GM12891 (cell line): ENCODE results near the gene COPG1.

ENCODE experiments used
- DNase-seq: peaks from one replicate; pipeline ENCODE4 v3.0.0; 2011; ENCODE audit warnings: low spot score; ENCODE audit not compliant: insufficient read length
- FAIRE-seq: peaks from 2 replicates; lab custom pipeline; 2011; peaks lifted over from hg19 to GRCh38; lab: Jason Lieb, UNC
- PAX5 ChIP-seq: IDR thresholded peaks from 2 replicates; pipeline ENCODE4 v1.6.1; 2011; ENCODE audit warnings: low read length, moderate library complexity, mild to moderate bottlenecking; ENCODE audit not compliant: insufficient read depth, severe bottlenecking
- POLR2A ChIP-seq: IDR thresholded peaks from 2 replicates; pipeline ENCODE4 v1.6.1; 2011; ENCODE audit warnings: low read depth, low read length, control low read depth
- POLR2AphosphoS5 ChIP-seq: IDR thresholded peaks from 2 replicates; pipeline ENCODE4 v1.6.1; 2011; ENCODE audit warnings: low read depth, low read length, control low read depth
- POU2F2 ChIP-seq: IDR thresholded peaks from 2 replicates; pipeline ENCODE4 v1.6.1; 2011; ENCODE audit warnings: low read depth, mild to moderate bottlenecking, control low read depth, low read length, moderate library complexity
- SPI1 ChIP-seq: IDR thresholded peaks from 2 replicates; pipeline ENCODE4 v1.6.1; 2011; ENCODE audit warnings: low read depth, low read length, control low read depth
- TAF1 ChIP-seq: IDR thresholded peaks from 2 replicates; pipeline ENCODE4 v1.6.1; 2011; ENCODE audit warnings: low read depth, low read length, control low read depth

COPG1 gene

DNA sequence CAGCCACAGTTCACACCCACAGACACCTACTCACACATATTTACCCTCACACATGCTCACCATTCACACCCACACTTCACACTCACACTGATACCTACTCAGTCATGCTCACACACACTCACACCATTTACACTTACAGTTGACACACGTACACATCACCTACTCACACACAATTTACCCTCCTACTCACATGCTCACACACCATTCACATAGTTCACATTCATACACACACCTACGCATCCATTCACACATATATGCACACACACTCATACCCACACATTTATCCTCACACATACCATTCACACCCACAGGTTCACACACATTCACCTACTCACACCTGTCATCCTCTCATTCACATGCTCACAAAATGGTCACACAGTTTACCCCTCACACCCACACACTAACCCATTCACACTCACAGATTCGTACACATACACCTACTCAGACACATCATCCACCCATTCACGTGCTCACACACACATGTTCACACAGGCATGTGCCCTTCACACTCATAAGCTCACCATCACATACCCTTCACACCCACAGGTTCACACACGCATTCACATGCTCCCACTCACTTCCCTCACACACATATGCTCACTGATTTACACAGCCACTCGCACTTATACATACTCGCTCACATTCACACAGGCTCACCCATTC lies 71.5 kb downstream of the COPG1 start:
- FAIRE-seq, result no peak
- no peak for DNase-seq
- no peak for TF ChIP-seq POLR2A
- TF ChIP-seq PAX5, result no peak
- TF ChIP-seq SPI1, result no peak
- TF ChIP-seq TAF1, result no peak
- TF ChIP-seq POU2F2, result no peak
- TF ChIP-seq POLR2AphosphoS5, result no peak

DNA sequence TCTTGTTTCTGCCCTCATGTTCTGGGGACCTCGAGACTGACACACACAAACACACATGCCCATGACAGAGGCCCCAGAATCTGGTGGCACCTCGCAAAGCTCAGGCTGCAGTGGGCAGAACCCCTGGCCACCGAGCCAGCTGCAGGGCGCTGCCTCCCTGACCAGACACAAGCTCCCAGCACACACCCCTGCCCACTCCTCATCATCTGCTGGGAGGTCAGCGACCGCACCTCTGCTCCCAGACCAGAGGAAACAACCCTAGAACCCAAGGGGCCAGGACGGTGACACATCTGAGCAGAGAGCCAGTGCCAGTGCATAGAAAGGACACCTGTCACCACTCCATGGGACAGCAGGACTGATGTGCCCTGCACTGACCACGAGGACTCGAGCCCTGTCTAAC lies 72.5 kb downstream of the COPG1 start:
- DNase-seq (no peak), FAIRE-seq (no peak)
- TF ChIP-seq TAF1 (no peak), PAX5 (no peak), POU2F2 (no peak), POLR2A (no peak), POLR2AphosphoS5 (no peak), SPI1 (no peak)

DNA sequence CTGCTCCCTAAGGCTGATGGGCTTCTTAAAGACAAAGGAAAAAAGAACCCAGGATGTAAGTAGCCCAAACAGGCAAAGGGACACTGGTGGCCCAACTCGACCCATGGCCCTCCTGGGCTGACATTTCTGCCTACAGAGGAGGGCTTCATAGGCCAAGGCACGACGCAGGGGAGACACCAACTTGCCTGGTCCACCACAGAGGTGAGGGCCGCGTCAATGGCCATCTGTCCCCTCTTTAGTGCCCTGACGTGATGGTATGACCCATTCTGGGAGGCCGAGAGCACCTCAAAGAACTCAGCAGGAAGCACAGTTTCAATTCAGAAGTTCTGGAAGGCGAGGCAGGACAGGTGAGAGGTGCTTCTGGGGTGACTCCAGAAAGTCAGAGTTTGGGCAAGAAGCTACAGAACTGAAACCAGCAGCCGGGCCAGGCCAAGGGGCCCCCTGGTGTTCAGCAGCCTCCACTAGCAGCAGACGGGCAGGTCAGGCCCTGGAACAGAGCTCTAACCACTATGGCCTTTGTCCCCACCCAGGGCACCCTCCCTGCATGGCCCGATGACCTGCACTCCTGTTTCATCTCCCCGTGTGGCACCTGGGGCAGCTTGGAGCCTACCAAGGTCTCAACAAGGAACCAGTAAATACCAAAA lies 74.4 kb downstream of the COPG1 start:
- FAIRE-seq, result peak; percentile 50
- peak; percentile 77 for DNase-seq
- no peak for TF ChIP-seq PAX5
- TF ChIP-seq SPI1, result 0 out of 2 replicates have a peak, but pooled peaks have one; percentile 25

DNA sequence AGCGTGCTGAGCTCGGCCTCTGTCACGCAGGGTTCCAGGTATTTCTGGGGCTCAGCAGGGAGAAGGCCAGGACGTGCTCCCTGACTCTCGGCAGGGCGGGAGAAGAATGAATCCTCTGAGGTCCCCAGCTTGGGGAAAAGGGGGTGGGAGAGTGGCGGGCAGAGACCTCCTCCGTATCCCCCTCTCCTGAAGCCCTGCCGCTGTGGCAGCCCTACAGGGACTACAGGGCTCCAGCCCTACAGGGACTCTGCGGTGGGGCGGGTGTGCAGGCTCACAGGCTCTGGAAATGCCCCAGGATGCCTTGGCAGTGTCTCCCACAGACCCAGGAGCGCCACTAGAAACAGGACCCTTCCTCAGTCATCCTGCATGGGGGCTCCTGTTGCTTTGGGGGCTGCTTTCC lies 75.4 kb downstream of the COPG1 start:
- TF ChIP-seq SPI1, result no peak
- TF ChIP-seq PAX5, result no peak
- no peak for TF ChIP-seq POU2F2
- no peak for TF ChIP-seq POLR2A
- no peak for TF ChIP-seq POLR2AphosphoS5
- TF ChIP-seq TAF1, result no peak
- no peak for DNase-seq
- no peak for FAIRE-seq

DNA sequence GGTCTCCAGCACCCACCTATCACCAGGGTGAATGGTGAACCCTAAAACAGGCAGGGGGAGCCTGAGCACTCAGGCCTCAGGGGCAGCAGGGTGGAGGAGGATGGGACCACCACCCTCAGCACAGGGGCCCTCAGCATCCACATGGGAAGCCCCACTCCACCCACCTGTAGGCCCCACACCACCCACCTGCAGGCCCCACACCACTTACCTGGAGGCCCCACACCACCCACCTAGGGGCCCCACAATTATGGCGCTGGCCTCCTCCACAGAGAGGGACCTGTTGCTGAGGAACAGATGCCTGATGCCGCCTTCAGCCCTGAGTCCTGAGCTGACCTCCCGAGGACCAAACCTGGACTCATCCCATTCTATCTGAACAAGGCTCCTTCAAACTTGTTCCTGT lies 76.0 kb downstream of the COPG1 start:
- FAIRE-seq, result no peak

DNA sequence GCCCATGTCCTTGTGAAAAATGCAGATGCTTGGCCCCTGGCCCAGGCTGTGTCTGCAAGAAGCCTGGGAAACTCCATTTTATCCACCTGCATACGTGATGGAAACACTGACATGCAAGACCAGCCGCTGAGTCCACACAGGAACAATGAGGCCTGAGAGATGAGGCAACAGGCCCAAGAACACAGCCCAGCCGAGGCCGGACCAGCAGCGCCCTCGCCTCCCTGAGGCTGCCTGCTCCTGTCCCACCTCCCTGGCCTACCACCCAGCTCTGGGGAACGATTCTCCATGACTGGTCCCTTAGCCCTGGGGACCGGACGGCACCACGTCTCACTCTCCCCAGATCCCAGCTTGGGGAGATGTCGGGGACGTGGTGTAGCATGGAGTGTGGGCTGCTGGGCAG lies 76.7 kb downstream of the COPG1 start:
- no peak for FAIRE-seq
- TF ChIP-seq PAX5 (no peak), POLR2A (no peak), POLR2AphosphoS5 (no peak), SPI1 (no peak), POU2F2 (no peak), TAF1 (no peak)
- no peak for DNase-seq

More for the DNA sequence above, 76.0 kb downstream of the COPG1 start:
- DNase-seq, result no peak
- TF ChIP-seq SPI1, result no peak
- TF ChIP-seq POLR2AphosphoS5, result no peak
- no peak for TF ChIP-seq POU2F2
- TF ChIP-seq PAX5, result no peak
- TF ChIP-seq TAF1, result no peak
- TF ChIP-seq POLR2A, result no peak

DNA sequence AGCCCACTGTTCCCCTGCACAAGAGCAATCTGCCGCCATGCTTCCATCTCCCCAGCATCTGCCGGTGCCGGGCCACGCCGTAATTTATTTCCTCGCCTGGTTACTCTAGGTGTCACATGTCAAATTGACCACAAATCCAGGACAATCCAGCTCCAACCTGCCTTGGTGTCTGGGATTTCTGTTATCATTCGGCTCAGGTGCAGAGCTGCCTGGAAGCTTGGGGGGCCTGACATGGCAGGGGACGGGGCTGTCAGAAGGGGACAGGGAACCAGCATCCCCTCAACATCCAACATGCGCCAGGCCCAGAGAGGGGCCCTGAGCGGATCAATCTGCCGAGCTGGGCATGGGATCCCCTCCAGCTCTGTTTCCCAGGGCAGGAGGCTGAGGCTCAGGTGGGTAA lies 77.2 kb downstream of the COPG1 start:
- TF ChIP-seq POU2F2 (no peak), TAF1 (no peak), POLR2AphosphoS5 (no peak), POLR2A (no peak), SPI1 (no peak), PAX5 (no peak)
- DNase-seq (no peak), FAIRE-seq (no peak)
